AG09309 (cell line): ENCODE data around the gene LRRD1.

Experiments
- DNase-seq: peaks from one replicate; pipeline ENCODE4 v3.0.0-alpha.2; 2010; ENCODE audit warnings: low read depth
- H3K4me3 ChIP-seq: 2 replicates; pipeline ENCODE4 v1.5.1; 2011; ENCODE audit warnings: mild to moderate bottlenecking, low read depth, low read length, moderate library complexity; ENCODE audit not compliant: control insufficient read depth
- TF ChIP-seq, protein P1 (sequence below): IDR thresholded peaks from 2 replicates; pipeline ENCODE4 v1.5.1; 2011; ENCODE audit warnings: mild to moderate bottlenecking, low read depth, low read length, inconsistent platforms; ENCODE audit not compliant: insufficient read depth, control insufficient read depth; ENCODE audit errors: missing control alignments

Gene LRRD1

DNA sequence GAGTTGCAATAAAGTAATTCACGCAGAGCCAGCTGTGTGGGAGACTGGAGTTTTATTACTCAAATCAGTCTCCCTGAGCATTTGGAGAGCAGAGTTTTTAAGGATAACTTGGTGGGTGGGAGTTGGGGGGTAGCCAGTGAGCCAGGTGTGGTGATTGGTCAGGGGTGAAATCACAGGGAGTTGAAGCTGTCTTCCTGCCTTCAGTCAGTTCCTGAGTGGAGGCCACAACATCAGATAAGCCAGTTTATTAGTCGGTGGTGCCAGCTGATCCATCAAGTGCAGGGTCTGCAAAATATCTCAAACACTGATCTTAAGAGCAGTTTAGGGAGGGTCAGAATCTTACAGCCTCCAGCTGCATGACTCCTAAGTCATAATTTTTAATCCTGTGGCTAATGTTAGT, 41.4 kb downstream of the LRRD1 start:
- no peak for DNase-seq
- TF ChIP-seq, protein P1, sequence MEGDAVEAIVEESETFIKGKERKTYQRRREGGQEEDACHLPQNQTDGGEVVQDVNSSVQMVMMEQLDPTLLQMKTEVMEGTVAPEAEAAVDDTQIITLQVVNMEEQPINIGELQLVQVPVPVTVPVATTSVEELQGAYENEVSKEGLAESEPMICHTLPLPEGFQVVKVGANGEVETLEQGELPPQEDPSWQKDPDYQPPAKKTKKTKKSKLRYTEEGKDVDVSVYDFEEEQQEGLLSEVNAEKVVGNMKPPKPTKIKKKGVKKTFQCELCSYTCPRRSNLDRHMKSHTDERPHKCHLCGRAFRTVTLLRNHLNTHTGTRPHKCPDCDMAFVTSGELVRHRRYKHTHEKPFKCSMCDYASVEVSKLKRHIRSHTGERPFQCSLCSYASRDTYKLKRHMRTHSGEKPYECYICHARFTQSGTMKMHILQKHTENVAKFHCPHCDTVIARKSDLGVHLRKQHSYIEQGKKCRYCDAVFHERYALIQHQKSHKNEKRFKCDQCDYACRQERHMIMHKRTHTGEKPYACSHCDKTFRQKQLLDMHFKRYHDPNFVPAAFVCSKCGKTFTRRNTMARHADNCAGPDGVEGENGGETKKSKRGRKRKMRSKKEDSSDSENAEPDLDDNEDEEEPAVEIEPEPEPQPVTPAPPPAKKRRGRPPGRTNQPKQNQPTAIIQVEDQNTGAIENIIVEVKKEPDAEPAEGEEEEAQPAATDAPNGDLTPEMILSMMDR = no peak
- no peak overlapping the region for H3K4me3 ChIP-seq

DNA sequence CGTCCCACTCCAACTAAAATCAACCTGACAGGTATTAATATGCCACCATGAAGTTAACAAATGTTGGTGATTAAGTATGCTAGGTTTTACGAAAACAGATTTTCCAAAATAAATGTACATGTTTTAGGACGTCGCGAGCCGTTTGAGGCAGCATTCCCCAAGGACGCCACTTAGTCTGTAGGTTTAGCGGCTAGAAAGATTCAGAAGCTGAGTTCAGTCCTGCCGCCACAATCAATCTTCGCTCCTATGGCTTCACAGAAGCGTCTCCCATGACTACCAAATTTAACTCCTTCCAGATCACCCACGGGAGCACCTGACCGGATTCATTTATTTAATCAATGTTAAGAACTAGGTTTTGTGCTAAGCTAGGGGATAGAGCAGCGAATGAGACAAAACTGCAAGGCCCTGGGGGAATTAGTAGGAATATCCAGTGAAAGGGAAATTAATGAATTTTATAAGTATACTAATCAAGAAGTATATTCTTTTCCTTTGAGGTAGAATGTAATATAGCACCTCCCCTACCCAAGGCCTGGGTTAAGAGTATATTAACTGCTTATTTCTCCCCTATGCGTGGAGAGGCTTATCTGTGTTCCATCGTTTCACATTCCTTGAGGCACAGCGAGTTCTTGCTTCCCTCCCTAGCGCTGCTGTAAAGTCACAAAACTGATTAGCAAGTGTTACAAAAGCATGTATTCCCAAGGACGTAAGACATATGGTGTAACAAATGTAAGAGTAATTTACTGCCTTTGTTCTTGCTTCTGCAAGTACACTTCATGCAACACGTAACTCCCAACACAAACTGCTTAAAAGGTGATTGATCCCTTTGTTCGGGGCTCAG, 43.7 kb downstream of the LRRD1 start:
- TF ChIP-seq, protein P1 = no peak
- no peak for DNase-seq
- H3K4me3 ChIP-seq = peak overlapping the region; percentile 69

DNA sequence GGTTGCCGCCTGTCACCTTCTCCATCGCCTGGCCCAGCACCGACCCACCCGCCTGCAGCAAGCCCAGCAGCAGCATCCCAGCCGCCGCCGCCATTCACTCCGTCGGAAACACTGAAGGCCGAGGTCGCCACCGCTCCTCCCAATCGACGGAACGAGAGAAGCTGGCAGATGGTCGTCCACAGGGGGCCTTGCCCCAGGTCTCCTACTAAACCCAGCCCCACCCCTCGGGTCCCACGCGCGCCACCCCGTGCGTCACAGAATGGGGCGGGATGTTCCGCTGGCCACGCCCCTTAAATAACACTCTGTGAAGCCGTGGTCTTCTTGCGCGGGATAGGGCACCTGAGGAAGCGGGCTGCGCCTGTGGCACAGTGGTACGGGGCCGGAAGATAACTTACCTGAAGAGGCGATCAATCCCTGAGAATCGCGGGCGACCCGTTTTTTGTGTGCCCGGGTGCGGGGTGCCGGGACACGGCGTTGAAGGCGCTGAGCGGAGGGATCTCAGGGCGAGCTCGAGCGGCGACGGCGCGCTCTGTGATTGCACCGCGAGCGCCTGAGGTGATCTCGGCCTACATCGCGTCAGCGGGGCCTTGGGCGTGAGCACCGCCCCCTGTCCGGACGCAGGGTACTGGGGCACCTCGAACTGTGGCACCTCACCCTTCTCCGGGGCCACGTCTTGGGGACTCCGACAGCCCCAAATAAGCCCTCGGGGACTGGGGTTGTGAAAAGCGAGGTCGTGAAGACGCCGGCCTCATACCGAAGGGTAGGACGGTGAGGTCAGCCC, 44.5 kb downstream of the LRRD1 start, which contains the start of gene CYP51A1:
CYP51A1 (minus strand) TSS at position 207 of the 781 bp plus-strand sequence; CDS start at position 94, 113 bp downstream.
- TF ChIP-seq, protein P1 = peak; percentile 5

DNA sequence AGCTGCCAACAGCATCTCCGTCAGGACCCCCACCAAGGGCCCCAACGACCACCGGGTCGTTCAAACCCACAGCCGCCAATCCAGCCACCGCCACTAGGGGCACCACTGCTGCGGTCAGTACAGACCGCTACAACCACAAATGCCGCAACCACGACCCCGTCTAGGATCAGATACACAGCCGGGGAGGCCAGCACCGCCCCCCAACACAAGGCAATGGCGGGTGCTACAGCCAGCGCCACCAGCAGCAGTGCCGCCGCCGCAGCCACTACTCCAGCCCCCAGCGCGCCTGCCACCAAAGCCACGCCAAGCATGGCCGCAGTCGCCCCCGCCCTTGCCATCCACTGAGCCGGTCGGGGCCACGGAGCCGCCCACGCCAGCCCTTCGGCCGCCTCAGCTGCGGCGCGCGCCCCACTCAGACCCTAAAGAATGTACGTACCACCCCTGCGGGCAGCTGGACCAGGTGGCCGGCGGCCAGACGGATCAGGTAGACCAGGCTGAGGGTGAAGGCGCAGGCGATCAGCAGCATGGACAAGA, 45.1 kb downstream of the LRRD1 start:
- DNase-seq = no peak
- H3K4me3 ChIP-seq = peak overlapping the region; percentile 69
- TF ChIP-seq, protein P1 = peak; percentile 85

More for the DNA sequence above, 44.5 kb downstream of the LRRD1 start, which contains the start of gene CYP51A1:
- DNase-seq = peak; percentile 63
- H3K4me3 ChIP-seq = peak within 1 kb of the TSS; percentile 69

DNA sequence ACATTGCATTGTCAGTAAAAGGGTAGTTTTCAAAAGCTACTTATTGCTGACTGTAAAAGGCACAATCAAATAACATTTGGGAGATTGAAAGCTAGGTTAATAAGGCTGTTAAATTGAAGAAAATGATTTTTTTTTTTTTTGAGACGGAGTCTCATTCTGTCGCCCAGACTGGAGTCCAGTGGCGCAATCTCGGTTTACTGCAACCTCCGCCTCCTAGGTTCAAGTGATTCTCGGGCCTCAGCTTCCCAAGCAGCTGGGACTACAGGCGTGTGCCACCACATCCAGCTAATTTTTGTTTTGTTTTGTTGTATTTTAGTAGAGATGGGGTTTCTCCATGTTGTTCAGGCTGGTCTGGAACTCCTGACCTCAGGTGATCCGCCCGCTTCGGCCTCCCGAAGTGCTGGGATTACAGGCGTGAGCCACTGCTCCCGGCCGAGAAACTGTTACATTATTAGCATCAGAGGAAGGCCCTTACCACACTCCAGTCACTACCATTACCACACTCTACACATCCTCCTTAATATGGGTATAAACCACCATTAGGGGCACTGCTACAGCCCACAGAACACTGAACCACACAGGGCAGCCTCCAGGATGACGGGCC, 45.7 kb downstream of the LRRD1 start:
- DNase-seq = no peak
- peak overlapping the region; percentile 69 for H3K4me3 ChIP-seq
- TF ChIP-seq, protein P1 = no peak

DNA sequence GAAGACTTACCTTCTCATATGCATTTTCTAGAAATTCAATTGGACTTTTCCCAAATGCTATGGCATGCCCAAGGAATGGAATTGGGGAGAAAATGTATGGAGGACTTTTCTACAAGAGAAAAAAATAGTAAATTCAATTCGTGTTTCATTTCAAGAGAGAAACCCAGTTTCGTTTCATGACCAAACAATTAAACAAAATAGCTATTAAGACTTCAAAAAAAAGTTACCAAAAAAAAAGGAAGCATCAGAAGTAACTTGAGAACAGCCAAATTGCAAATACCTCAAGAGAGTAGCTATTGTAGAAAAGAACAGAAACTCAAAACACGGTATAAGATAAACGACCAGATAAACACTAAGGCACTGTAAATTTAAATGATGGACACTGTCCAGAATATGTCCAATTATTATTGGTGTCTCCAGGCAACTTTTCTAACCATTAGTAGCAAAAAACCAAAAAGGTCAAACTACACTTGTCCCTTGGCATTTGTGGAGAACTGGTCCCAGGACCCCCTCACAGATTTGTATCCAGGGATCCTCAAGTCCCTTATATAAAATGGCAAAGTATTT, 47.1 kb downstream of the LRRD1 start:
- DNase-seq = no peak
- no peak overlapping the region for H3K4me3 ChIP-seq
- TF ChIP-seq, protein P1 = no peak
